GM19043 (cell line): ENCODE data around the gene TAAR5.
A peak's percentile ranks its signal among the peaks of the same experiment; 100 is the strongest.
"Not testable (repeated sequence)": the region's sequence is repeated elsewhere in the genome, so short reads cannot be mapped to it uniquely, and the experiment has no call there.

Source experiments
- ATAC-seq: cut with Tn5 transposase; IDR thresholded peaks from one replicate; pipeline ENCODE4 v1.9.1; 2021; ENCODE audit warnings: low read depth; ENCODE audit not compliant: unreplicated experiment

Gene TAAR5, protein sequence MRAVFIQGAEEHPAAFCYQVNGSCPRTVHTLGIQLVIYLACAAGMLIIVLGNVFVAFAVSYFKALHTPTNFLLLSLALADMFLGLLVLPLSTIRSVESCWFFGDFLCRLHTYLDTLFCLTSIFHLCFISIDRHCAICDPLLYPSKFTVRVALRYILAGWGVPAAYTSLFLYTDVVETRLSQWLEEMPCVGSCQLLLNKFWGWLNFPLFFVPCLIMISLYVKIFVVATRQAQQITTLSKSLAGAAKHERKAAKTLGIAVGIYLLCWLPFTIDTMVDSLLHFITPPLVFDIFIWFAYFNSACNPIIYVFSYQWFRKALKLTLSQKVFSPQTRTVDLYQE

GRCh38 chr6:132589454-132589853 lies at the start of gene TAAR5:
Gene TAAR5, minus strand, starts transcription at chr6:132589741. Its CDS starts 55 bp downstream, at chr6:132589686.
- no peak for ATAC-seq

DNA sequence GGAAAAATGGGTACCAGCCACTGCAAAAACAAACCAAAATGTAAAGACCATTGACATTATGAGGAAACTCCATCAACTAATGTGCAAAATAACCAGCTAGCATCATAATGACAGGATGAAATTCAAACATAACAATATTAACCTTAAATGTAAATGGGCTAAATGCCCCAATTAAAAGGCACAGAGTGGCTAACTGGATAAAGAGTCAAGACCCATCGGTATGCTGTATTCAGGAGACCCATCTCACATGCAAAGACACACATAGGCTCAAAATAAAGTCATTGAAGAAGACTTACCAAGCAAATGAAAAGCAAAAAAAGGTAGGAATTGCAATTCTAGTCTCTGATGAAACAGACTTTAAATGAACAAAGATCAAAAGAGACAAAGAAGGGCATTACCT lies 47.6 kb upstream of the TAAR5 start:
- not testable (repeated sequence) for ATAC-seq

DNA sequence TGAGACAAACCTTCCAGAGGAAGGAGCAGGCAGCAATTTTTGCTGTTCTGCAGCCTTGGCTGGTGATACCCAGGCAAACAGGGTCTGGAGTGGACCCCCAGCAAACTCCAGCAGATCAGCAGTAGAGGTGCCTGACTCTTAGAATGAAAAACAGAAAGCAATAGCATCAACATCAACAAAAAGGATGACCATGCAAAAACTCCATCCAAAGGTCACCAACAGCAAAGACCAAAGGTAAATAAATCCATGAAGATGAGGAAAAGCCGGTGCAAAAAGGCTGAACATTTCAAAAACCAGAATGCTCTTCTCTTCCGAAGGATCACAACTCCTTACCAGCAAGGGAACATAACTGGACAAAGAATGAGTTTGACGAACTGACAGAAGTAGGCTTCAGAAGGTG lies 46.4 kb upstream of the TAAR5 start:
- not testable (repeated sequence) for ATAC-seq

- ATAC-seq: not testable (repeated sequence)
These were observed 45.7 kb upstream of the TAAR5 start for GRCh38 chr6:132635288-132635687.

DNA sequence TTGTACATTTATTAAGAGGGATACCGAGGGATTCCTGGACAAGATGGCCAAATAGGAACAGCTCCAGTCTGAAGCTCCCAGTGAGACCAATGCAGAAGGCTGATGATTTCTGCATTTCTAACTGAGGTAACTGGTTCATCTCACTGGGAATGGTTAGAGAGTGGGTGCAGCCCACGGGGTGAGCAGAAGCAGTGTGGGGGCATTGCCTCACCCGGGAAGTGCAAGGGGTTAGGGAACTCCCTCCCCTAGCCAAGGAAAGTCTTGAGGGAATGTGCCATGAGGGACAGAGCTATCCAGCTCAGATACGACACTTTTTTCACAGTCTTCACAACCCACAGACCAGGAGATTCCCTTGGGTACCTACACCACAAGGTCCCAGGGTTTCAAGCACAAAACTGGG lies 45.3 kb upstream of the TAAR5 start:
- ATAC-seq: no peak

GRCh38 chr6:132633362-132633761 lies 43.8 kb upstream of the TAAR5 start:
- no peak for ATAC-seq

- ATAC-seq: no peak
These were observed 34.6 kb upstream of the TAAR5 start, which contains the start of gene TAAR2 for GRCh38 chr6:132624175-132624574. Gene TAAR2, minus strand, starts transcription at chr6:132624275. Its CDS starts 0 bp downstream, at chr6:132624275.

- ATAC-seq: no peak
These were observed 33.7 kb upstream of the TAAR5 start for GRCh38 chr6:132623106-132623845.

GRCh38 chr6:132616677-132617076 lies 27.1 kb upstream of the TAAR5 start:
- no peak for ATAC-seq

DNA sequence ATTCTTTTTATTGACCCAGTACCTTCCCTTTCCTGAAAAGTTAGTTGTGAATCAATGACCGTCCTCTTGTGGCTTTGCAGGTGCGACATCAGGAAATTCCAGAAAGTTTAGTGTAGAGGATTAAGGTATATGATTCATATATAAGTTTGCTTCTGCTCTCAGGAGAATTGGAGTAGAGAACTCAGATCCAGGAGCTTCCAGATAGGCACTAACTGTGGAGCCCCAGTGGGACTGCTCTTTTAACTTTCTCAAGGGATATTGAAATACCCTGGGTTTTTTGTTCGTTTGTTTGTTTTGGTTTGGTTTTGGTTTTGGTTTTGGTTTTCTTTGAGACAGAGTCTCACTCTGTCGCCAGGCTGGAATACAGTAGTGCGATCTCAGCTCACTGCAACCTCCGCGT lies 25.0 kb upstream of the TAAR5 start:
- no peak for ATAC-seq

GRCh38 chr6:132612449-132613108 lies 23.0 kb upstream of the TAAR5 start:
- ATAC-seq: no peak

GRCh38 chr6:132611616-132612015 lies 22.1 kb upstream of the TAAR5 start:
- no peak for ATAC-seq

DNA sequence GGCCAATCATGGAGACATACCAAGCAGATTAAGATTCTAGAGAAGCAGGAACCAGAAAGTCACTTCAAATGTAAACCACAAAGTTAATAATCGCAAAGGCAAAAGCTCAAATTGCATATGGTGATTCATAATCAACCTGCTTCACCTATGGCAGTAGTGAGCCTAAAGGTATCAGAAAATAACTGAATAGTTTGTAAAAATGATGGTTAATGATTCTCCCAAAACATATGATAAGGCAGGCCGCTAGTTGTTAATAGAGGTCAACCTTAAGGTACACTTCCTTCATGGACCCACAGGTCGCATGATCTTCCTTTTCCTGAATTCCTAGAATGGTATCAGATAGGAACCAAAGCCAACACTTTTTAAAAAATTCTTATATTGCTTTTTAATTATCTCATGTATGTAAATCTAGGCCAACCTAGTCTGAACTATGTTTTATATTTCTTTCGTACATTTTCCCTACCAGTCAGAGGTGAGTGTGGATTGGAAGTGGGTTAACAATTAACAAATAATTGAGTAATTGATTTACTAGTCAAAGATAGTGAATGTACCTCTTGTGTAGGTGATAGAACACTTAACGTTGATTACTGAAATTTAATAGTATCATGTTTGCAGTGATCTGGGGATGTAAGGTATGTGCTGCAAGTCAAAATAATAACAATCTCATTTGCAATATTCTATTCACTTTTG lies 18.1 kb upstream of the TAAR5 start:
- no peak for ATAC-seq

- ATAC-seq: no peak
These were observed 15.2 kb upstream of the TAAR5 start for GRCh38 chr6:132604635-132605152.

DNA sequence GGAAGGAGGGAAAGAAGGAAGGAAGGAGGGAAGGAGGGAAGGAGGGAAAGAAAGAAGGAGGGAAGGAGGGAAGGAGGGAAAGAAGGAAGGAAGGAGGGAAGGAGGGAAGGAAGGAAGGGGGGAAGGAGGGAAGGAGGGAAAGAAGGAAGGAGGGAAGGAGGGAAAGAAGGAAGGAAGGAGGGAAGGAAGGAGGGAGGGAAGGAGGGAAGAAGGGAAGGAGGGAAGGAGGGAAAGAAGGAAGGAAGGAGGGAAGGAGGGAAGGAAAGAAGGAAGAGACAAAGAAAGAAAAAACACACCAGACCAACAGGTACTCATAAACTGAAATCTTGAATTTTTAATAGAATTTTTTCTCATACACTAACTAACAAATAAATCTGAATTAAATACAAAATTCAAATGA lies 11.4 kb upstream of the TAAR5 start:
- ATAC-seq: not testable (repeated sequence)

GRCh38 chr6:132598473-132598872 lies 8.9 kb upstream of the TAAR5 start:
- peak; percentile 69 for ATAC-seq

DNA sequence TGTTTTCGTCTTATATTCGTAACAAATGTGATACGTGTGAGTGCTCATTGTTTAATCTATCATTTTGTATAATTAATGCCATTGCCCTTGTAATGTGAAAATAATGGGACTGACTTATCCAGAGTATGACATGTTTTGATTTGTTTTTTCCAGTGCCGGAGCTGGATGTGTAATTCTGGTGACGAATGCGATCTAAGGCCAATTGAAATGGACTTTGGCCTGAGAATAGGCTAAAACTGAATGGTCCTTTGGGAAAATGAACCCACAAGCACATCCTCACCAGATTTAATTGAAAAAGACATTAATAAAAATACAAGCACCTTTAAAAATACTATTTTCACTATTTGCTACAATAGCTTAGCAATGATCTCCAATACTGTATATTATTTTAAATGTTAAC lies 6.7 kb upstream of the TAAR5 start:
- no peak for ATAC-seq

- ATAC-seq: no peak
These were observed 3.3 kb upstream of the TAAR5 start for GRCh38 chr6:132592855-132593254.

DNA sequence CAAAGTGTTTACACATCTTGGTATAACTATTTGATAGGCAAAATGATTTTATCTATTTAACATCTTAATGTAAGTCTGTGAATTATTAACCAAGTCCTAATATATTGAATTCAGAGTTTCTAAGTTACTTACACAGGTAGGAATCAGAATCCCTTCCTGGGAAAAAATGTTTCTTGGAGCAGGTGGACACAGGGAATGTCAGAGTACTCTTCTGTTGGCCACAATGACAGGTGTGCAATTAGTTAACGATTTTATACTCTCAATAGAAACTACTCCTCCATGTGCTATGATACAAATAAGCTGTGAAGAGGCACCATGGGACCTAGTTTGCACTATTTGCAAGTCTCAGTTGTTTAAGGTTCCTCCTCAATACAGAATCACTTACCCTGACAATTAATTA lies 821 bp upstream of the TAAR5 start:
- no peak for ATAC-seq

DNA sequence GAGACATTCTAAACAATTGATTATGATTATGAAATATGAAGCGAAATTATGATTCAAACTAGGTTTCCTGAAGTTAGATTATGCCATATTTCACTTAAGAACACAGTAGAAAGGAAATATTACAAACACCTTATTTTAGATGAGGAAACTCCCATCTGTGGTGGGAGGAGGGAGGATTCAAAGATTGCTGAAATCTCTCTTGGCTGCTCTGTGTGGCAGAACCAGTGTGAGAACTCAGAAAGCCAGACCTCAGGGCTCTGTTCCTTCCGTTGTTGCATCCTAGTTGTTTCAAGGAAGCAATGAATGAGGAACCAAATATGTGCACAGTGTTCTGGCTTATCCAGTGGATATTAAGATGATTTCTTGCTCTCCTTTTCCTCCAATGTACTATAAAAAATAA lies 2.1 kb downstream of the TAAR5 start:
- no peak for ATAC-seq

DNA sequence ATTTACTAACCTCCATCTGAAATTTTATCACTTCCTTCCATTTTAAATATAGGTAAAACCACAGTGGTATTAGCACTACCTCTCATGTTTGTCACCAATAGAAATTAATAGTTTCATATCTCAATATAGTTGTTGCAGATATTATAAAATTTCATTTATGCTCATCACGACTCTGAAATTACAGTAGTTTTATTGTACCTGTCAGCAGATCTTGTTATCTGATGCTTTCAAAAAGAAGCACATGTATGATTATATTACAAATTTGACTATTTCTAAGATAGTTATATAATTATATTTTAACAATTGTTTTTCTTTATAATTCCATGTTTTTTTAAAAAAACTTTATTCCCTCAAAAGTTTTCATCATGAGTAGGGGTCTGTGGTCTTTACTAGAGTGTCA lies 4.8 kb downstream of the TAAR5 start:
- ATAC-seq: no peak
